GM12872 (cell line): ENCODE data around the gene CCDC170.

Source experiments
- CTCF ChIP-seq: IDR thresholded peaks from 3 replicates; pipeline ENCODE4 v1.5.1; 2011; ENCODE audit warnings: low read depth, mild to moderate bottlenecking, low read length, moderate library complexity; ENCODE audit not compliant: insufficient read depth

CCDC170 gene

GRCh38 chr6:151614630-151615029 is 120.8 kb downstream of the CCDC170 start:
- no peak for TF ChIP-seq CTCF

- TF ChIP-seq CTCF, result no peak
These were observed 122.3 kb downstream of the CCDC170 start for GRCh38 chr6:151616091-151616513.

GRCh38 chr6:151616600-151616999 is 122.8 kb downstream of the CCDC170 start:
- TF ChIP-seq CTCF, result no peak

- no peak for TF ChIP-seq CTCF
These were observed 123.7 kb downstream of the CCDC170 start for GRCh38 chr6:151617539-151617938.

GRCh38 chr6:151618717-151619116 is 124.9 kb downstream of the CCDC170 start:
- no peak for TF ChIP-seq CTCF

- TF ChIP-seq CTCF, result no peak
These were observed 126.4 kb downstream of the CCDC170 start for GRCh38 chr6:151620179-151620578.

GRCh38 chr6:151624071-151624470 is 130.3 kb downstream of the CCDC170 start:
- no peak for TF ChIP-seq CTCF

- no peak for TF ChIP-seq CTCF
These were observed 130.7 kb downstream of the CCDC170 start for GRCh38 chr6:151624481-151624880.
